ENCODE measurements around the gene CAVIN2.

The CAVIN2 gene

GRCh38 chr2:191836853-191837769, 9.8 kb downstream of the CAVIN2 start:
- DNase-seq = no peak

GRCh38 chr2:191836471-191836852, 10.4 kb downstream of the CAVIN2 start:
- DNase-seq = no peak

- no peak for DNase-seq
Observed at GRCh38 chr2:191835539-191836350, 11.1 kb downstream of the CAVIN2 start.

GRCh38 chr2:191835100-191835499, 11.8 kb downstream of the CAVIN2 start:
- no peak for DNase-seq

GRCh38 chr2:191833356-191833755, 13.5 kb downstream of the CAVIN2 start:
- no peak for DNase-seq

- DNase-seq = no peak
Observed at GRCh38 chr2:191832668-191833067, 14.2 kb downstream of the CAVIN2 start.

GRCh38 chr2:191831410-191831994, 15.4 kb downstream of the CAVIN2 start:
- no peak for DNase-seq

GRCh38 chr2:191824398-191824797, 22.5 kb downstream of the CAVIN2 start:
- DNase-seq = no peak

GRCh38 chr2:191821078-191821477, 25.8 kb downstream of the CAVIN2 start:
- no peak for DNase-seq

- DNase-seq = no peak
Observed at GRCh38 chr2:191818725-191819350, 28.1 kb downstream of the CAVIN2 start.

GRCh38 chr2:191818133-191818532, 28.8 kb downstream of the CAVIN2 start:
- no peak for DNase-seq

- no peak for DNase-seq
Observed at GRCh38 chr2:191815010-191815409, 31.9 kb downstream of the CAVIN2 start.

GRCh38 chr2:191813943-191814342, 32.9 kb downstream of the CAVIN2 start:
- DNase-seq = no peak

- peak; percentile 46 for DNase-seq
Observed at GRCh38 chr2:191811807-191812602, 34.9 kb downstream of the CAVIN2 start.

GRCh38 chr2:191806396-191806795, 40.5 kb downstream of the CAVIN2 start:
- DNase-seq = no peak

GRCh38 chr2:191804766-191805165, 42.1 kb downstream of the CAVIN2 start:
- DNase-seq = no peak

GRCh38 chr2:191803007-191803406, 43.9 kb downstream of the CAVIN2 start:
- DNase-seq = no peak

- DNase-seq = no peak
Observed at GRCh38 chr2:191802180-191802579, 44.7 kb downstream of the CAVIN2 start.

GRCh38 chr2:191800874-191801273, 46.0 kb downstream of the CAVIN2 start:
- no peak for DNase-seq

- DNase-seq = no peak
Observed at GRCh38 chr2:191799526-191799925, 47.4 kb downstream of the CAVIN2 start.

GRCh38 chr2:191797942-191798876, 48.7 kb downstream of the CAVIN2 start:
- no peak for DNase-seq
